Measurements from ENCODE around the gene ZFP3. TPM values are rescaled to one million over a fixed set of nuclear protein-coding genes. Genes with fewer than 3 reads are reported as not detected.
"Not testable (repeated sequence)": the region's sequence is repeated elsewhere in the genome, so short reads cannot be mapped to it uniquely, and the experiment has no call there.

ZFP3 gene
- total RNA-seq, 3 donors from 2014 or later, result 3.7 to 8.8 (median 4.9) TPM

DNA sequence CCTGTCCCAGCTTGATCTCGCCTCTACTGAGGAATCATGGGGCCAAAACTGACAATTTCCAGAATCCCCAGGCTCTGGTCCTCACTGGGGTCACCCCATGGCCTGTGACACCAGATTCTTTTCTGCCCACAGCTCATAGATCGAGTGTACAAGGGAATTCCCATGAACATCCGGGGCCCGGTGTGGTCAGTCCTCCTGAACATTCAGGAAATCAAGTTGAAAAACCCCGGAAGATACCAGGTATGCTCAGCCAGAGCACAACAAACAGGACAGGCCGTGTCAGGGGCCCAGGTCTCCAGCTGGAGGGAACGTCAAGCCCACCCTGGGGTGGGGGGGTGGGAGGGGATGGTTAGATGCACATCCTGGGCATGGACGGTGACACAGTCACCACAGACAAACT, 55.0 kb downstream of the ZFP3 start:
- H3K4me3 ChIP-seq, result no peak overlapping the region
- DNase-seq (ENCODE audit: low spot score in 2 of 2), result no peak
- intact Hi-C loops (cut with DNase I; ENCODE audit: low total_unique reads), result no loop called here

DNA sequence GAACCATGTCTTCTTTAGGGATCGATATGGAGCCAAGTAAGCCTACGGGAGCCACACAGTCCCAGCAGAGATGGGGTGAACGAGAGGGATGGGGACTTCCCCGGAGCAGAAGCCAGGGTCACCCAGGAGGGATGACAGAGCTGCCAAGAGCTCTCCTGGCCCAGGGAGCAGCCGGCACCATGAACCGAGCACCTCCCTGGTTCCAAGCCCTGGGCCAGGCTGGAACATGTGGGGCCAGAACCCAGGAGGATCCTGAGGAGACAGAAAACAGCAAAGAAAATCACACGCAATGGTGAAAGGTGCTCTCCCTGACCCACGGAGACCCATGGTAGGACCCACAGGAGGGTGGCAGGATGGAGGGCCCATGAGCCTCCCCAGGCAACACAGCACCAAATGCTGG, 55.7 kb downstream of the ZFP3 start:
- intact Hi-C loops (cut with DNase I; ENCODE audit: low total_unique reads), result not testable (repeated sequence)

More for the DNA sequence above, 55.0 kb downstream of the ZFP3 start:
- TF ChIP-seq POLR2A (IDR thresholded peaks at IDR 0.05), result no peak
- TF ChIP-seq POLR2AphosphoS5 (IDR thresholded peaks at IDR 0.05), result no peak
- TF ChIP-seq, protein P1, sequence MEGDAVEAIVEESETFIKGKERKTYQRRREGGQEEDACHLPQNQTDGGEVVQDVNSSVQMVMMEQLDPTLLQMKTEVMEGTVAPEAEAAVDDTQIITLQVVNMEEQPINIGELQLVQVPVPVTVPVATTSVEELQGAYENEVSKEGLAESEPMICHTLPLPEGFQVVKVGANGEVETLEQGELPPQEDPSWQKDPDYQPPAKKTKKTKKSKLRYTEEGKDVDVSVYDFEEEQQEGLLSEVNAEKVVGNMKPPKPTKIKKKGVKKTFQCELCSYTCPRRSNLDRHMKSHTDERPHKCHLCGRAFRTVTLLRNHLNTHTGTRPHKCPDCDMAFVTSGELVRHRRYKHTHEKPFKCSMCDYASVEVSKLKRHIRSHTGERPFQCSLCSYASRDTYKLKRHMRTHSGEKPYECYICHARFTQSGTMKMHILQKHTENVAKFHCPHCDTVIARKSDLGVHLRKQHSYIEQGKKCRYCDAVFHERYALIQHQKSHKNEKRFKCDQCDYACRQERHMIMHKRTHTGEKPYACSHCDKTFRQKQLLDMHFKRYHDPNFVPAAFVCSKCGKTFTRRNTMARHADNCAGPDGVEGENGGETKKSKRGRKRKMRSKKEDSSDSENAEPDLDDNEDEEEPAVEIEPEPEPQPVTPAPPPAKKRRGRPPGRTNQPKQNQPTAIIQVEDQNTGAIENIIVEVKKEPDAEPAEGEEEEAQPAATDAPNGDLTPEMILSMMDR (IDR thresholded peaks at IDR 0.05), result no peak
- Histone ChIP-seq H3K36me3 (no peaks in the 10 kb centered on the region), H3K9me3 (no peaks in the 10 kb centered on the region), H3K27me3 (no peaks in the 10 kb centered on the region), H3K4me1 (no peaks in the 10 kb centered on the region), H3K27ac (no peak overlapping the region)

DNA sequence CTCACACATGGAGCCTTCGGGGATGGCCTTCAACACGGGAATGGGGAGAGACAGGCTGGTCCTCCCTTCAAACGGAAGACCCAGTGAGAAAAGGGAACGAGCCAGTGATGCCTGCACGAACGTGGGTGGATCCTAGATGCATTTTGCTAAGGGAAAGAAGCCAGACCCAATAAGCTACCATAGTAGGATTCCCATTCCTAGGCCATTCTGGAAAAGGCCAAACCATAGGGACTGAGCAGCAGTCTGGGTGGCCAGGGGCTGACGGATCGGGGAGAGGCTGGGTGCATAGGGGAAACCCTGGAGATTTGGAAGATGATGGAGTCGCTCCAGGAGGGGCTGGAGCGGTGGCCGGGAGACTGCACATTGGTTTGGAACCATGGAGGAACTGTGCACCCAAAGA, 56.3 kb downstream of the ZFP3 start:
- H3K27me3 ChIP-seq; intact Hi-C loops (cut with DNase I; ENCODE audit: low total_unique reads); H3K36me3 ChIP-seq; H3K9me3 ChIP-seq; H3K4me1 ChIP-seq; H3K4me3 ChIP-seq; H3K27ac ChIP-seq; DNase-seq (ENCODE audit: low spot score in 2 of 2): not testable (repeated sequence)

More for the DNA sequence above, 55.7 kb downstream of the ZFP3 start:
- not testable (repeated sequence) for H3K27ac ChIP-seq; H3K36me3 ChIP-seq; H3K9me3 ChIP-seq; DNase-seq (ENCODE audit: low spot score in 2 of 2); H3K4me1 ChIP-seq; H3K4me3 ChIP-seq; H3K27me3 ChIP-seq

DNA sequence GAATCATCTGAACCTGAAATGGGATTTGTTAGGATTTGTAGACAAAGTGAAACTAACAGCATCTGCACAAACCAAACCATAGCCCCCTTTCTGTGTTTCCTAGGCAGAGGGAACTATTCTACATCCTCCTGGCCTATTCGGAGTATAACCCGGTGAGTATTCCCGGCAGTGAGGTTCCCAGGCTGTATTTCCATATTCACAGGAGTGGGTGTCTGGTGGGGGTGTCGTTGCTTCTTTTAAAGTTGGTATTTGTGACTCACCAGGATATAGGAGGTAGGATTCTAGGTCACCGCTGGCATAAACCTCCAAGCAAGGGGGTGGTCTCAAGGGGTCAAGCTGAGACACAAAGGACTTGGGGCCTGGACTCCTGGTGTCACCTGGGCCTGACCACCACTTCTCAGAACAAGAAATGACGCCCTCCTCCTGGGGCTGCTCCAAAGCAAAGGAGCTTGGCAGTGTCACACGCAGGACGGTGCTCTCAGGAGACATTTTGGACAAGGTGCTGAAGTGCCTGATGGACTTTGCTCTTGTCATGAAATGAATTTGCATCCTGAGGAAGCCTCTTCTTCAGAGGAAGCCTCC, 57.0 kb downstream of the ZFP3 start:
- H3K4me1 ChIP-seq; intact Hi-C loops (cut with DNase I; ENCODE audit: low total_unique reads); H3K9me3 ChIP-seq; H3K36me3 ChIP-seq; DNase-seq (ENCODE audit: low spot score in 2 of 2); H3K27ac ChIP-seq; H3K4me3 ChIP-seq; H3K27me3 ChIP-seq: not testable (repeated sequence)

DNA sequence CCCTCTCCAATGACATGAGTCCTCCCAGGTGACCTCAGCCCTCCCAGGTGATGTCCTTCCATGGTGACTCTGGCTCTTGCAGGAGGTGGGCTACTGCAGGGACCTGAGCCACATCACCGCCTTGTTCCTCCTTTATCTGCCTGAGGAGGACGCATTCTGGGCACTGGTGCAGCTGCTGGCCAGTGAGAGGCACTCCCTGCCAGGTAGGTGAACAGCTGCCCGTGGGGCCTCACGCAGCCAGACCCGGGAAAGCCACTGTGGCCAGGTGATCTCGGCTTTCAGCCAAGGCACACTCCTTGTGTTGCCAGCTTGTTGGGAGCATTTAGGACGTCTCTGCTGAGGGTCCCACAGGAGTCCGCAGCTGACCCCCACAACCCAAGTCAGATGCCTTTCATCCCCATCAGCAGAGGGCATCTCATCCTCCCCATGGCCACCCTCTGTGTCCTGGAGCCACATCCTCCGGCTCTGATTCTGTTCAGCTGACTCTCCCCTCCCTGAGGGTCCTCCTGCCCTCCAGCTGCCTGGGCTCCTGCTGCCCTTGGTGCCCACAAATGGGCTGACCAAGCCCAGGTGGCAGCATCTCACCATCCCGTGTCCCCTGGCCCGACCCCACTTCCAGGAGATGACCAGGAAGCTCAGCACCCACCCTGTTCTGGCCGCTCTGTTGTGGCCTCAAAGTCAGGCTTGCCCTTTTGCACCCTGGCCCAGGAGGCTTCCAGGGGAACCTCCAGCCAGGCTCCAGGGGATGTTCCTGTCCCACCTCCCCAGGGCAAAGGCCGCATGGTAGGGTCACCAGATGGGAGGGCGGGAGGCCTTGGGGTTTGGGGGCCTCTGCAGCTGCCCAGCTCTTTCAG, 57.7 kb downstream of the ZFP3 start:
- Histone ChIP-seq H3K36me3 (no peaks in the 10 kb centered on the region), H3K4me3 (no peak overlapping the region), H3K27ac (no peak overlapping the region), H3K27me3 (no peaks in the 10 kb centered on the region), H3K9me3 (no peaks in the 10 kb centered on the region), H3K4me1 (no peaks in the 10 kb centered on the region)
- TF ChIP-seq POLR2A (IDR thresholded peaks at IDR 0.05) (no peak), POLR2AphosphoS5 (IDR thresholded peaks at IDR 0.05) (no peak)
- TF ChIP-seq, protein P1 (IDR thresholded peaks at IDR 0.05), result no peak
- DNase-seq (ENCODE audit: low spot score in 2 of 2), result no peak
- intact Hi-C loops (cut with DNase I; ENCODE audit: low total_unique reads), result no loop called here

DNA sequence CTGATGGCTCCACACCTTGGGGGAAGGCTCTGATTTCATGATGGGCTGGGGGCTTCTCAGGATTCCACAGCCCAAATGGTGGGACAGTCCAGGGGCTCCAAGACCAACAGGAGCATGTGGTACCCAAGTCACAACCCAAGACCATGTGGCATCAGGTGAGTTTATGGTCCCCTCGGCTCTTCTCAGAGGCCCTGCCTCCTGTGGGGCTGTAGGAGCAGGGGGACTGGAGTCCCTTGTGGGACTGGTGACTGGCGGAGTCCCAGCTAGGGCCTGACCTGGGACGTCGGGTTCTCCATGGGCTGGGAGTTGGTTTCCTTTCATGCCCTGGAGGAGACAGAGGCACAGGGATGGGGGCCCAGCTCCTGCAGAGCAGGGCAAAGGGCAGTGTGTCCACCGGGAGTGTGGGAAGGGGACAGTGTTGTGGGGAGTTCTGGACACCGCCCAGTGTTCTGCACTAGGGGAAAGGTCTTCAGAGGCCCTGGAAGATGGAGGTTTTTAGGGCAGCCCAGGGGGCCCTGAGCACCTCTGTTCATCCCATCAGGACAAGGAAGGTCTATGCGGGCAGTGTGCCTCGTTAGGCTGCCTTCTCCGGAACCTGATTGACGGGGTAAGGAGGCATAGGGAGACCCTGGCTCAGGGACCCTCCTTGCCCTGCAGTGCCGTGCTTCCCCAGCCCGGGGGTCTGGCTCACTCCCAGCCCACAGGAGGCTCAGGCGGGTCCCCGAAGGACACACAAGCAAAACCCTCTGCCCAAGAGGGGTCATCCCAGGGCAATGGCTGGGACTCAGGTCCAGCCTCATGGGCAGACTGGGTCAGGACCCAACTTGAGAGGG, 58.5 kb downstream of the ZFP3 start:
- H3K27me3 ChIP-seq; H3K4me3 ChIP-seq; H3K36me3 ChIP-seq; H3K9me3 ChIP-seq; DNase-seq (ENCODE audit: low spot score in 2 of 2); intact Hi-C loops (cut with DNase I; ENCODE audit: low total_unique reads); H3K27ac ChIP-seq; H3K4me1 ChIP-seq: not testable (repeated sequence)

DNA sequence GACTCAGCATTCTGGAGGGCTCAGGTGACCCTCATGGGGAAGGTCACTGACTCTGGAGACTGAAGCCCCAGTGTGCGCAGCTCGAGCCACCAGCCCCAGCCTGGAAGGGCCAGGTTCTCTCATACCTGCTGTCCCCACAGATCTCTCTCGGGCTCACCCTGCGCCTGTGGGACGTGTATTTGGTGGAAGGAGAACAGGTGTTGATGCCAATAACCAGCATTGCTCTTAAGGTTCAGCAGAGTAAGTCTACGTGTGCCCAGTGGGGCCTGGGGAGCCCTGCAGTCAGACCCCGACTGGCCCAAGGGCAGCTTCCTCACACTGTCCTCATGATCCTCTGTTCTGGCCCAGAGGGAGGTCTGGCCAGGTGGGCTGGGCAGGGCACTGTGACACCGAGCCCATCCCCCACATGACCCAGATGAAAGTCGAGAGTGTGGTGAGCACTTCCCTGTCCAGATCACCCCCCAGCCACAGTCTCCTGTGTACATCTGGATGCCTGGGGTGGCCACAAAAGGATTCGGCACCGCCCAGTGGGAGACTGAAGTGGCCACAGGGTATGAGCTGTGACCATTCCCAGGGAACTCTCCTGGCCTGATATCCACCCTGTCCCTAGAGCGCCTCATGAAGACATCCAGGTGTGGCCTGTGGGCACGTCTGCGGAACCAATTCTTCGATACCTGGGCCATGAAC, 59.4 kb downstream of the ZFP3 start:
- H3K27ac ChIP-seq; intact Hi-C loops (cut with DNase I; ENCODE audit: low total_unique reads); H3K27me3 ChIP-seq; H3K4me1 ChIP-seq; H3K9me3 ChIP-seq; H3K36me3 ChIP-seq; DNase-seq (ENCODE audit: low spot score in 2 of 2); H3K4me3 ChIP-seq: not testable (repeated sequence)

DNA sequence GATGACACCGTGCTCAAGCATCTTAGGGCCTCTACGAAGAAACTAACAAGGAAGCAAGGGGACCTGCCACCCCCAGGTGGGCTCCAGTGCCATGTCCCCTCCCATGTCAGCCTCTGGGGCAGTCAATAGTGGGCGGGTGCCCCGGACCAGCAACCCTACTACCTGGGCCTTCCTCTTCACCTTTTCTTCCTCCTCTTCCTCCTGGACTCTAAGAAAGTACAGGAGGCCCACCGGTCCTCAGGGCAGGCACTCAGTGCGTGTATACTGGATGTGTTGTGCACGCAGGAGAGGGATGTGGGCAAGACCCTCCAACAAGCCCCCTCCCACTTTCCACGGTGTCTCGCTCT, 59.9 kb downstream of the ZFP3 start:
- H3K4me3 ChIP-seq; intact Hi-C loops (cut with DNase I; ENCODE audit: low total_unique reads); H3K27ac ChIP-seq; H3K9me3 ChIP-seq; DNase-seq (ENCODE audit: low spot score in 2 of 2); H3K36me3 ChIP-seq; H3K27me3 ChIP-seq; H3K4me1 ChIP-seq: not testable (repeated sequence)
